GM23338 (cell line): ENCODE measurements around the gene SPATA25. TPM values are rescaled to one million over a fixed set of nuclear protein-coding genes. Genes with fewer than 3 reads are reported as not detected.

Source experiments
- ATAC-seq: fragments of 200-7000 bp; cut with Tn5 transposase; 3 replicates; pipeline ENCODE4 v1.9.1; 2020
- DNase-seq: peaks from one replicate; pipeline ENCODE4 v3.0.0-alpha.2; 2015; ENCODE audit warnings: low spot score
- H2AFZ ChIP-seq: fragments of 200-600 bp; sonication (generic); 2 replicates; pipeline ENCODE4 v1.8.0; 2016; ENCODE audit warnings: antibody characterized with exemption, mild to moderate bottlenecking, moderate library complexity
- H3F3A ChIP-seq: fragments of 200-600 bp; sonication (generic); replicated peaks from 2 replicates; pipeline ENCODE4 v1.8.0; 2017; ENCODE audit warnings: antibody characterized with exemption, mixed run types, low read depth
- H3K27ac ChIP-seq: fragments of 200-600 bp; sonication (generic); 2 replicates; pipeline ENCODE4 v1.6.1; 2016; ENCODE audit warnings: low read depth
- H3K27me3 ChIP-seq: fragments of 200-600 bp; sonication (generic); 2 replicates; pipeline ENCODE4 v1.8.0; 2016; ENCODE audit warnings: mild to moderate bottlenecking, mixed run types, moderate library complexity; ENCODE audit not compliant: insufficient read depth
- H3K36me3 ChIP-seq: fragments of 200-600 bp; sonication (generic); 2 replicates; pipeline ENCODE4 v1.8.0; 2016; ENCODE audit warnings: mild to moderate bottlenecking; ENCODE audit not compliant: insufficient read depth
- H3K4me1 ChIP-seq: fragments of 200-600 bp; sonication (generic); 2 replicates; pipeline ENCODE4 v1.8.0; 2016; ENCODE audit warnings: mild to moderate bottlenecking, moderate library complexity; ENCODE audit not compliant: insufficient read depth
- H3K4me2 ChIP-seq: fragments of 200-600 bp; sonication (generic); 2 replicates; pipeline ENCODE4 v1.7.1; 2017; ENCODE audit warnings: mixed run types
- H3K4me3 ChIP-seq: fragments of 200-600 bp; sonication (generic); 2 replicates; pipeline ENCODE4 v1.6.1; 2016; ENCODE audit warnings: mixed run types
- H3K79me2 ChIP-seq: fragments of 200-600 bp; sonication (generic); replicated peaks from 2 replicates; pipeline ENCODE4 v1.8.0; 2017; ENCODE audit warnings: mild to moderate bottlenecking; ENCODE audit not compliant: insufficient read depth
- H3K9me2 ChIP-seq: fragments of 200-600 bp; sonication (generic); 2 replicates; pipeline ENCODE4 v1.8.0; 2017; ENCODE audit not compliant: insufficient read depth
- H4K20me1 ChIP-seq: fragments of 200-600 bp; sonication (generic); replicated peaks from 2 replicates; pipeline ENCODE4 v1.8.0; 2017; ENCODE audit warnings: mild to moderate bottlenecking; ENCODE audit not compliant: insufficient read depth
- H3K27ac Mint-ChIP-seq: 2 replicates; pipeline ENCODE4 v1.8.0; 2020; ENCODE audit warnings: inconsistent platforms, mild to moderate bottlenecking, moderate library complexity, mixed read lengths
- H3K27me3 Mint-ChIP-seq: 3 replicates; pipeline ENCODE4 v1.8.0; 2022; ENCODE audit warnings: low read depth, mild to moderate bottlenecking, moderate library complexity, mixed read lengths, inconsistent platforms; ENCODE audit not compliant: insufficient read depth, poor library complexity
- H3K36me3 Mint-ChIP-seq: 3 replicates; pipeline ENCODE4 v1.8.0; 2021; ENCODE audit warnings: low read depth, mild to moderate bottlenecking, inconsistent platforms, moderate library complexity, mixed read lengths
- H3K4me1 Mint-ChIP-seq: 3 replicates; pipeline ENCODE4 v1.8.0; 2020; ENCODE audit warnings: mild to moderate bottlenecking, inconsistent platforms, mixed read lengths
- H3K4me3 Mint-ChIP-seq: 3 replicates; pipeline ENCODE4 v1.8.0; 2021; ENCODE audit warnings: moderate library complexity, mild to moderate bottlenecking, inconsistent platforms, mixed read lengths
- H3K9me3 Mint-ChIP-seq: 3 replicates; pipeline ENCODE4 v1.8.0; 2020; ENCODE audit warnings: moderate library complexity, mild to moderate bottlenecking, inconsistent platforms, mixed read lengths
- CREB1 ChIP-seq: fragments of 250-450 bp; sonication (Bioruptor Pico); IDR thresholded peaks from 2 replicates; pipeline ENCODE4 v1.5.0; 2020; ENCODE audit warnings: low read depth, mild to moderate bottlenecking, moderate library complexity
- ETS1 ChIP-seq: IDR thresholded peaks from 2 replicates; pipeline ENCODE4 v1.6.1; 2016; ENCODE audit warnings: antibody characterized with exemption
- EZH2phosphoT487 ChIP-seq: fragments of 200-600 bp; sonication (generic); IDR thresholded peaks from one replicate; pipeline ENCODE4 v1.8.1; 2018; ENCODE audit warnings: antibody characterized with exemption; ENCODE audit not compliant: unreplicated experiment
- NANOG ChIP-seq: IDR thresholded peaks from 2 replicates; pipeline ENCODE4 v1.6.1; 2016; ENCODE audit warnings: antibody characterized with exemption, borderline replicate concordance
- REST ChIP-seq: IDR thresholded peaks from one replicate; pipeline ENCODE4 v1.6.1; 2018; ENCODE audit warnings: antibody characterized with exemption; ENCODE audit not compliant: unreplicated experiment
- STAT1 ChIP-seq: IDR thresholded peaks from one replicate; pipeline ENCODE4 v1.6.1; 2016; ENCODE audit warnings: antibody characterized with exemption; ENCODE audit not compliant: unreplicated experiment
- ZNF114 ChIP-seq: fragments of 250-450 bp; sonication (Bioruptor Pico); IDR thresholded peaks from 2 replicates; pipeline ENCODE4 v1.5.0; 2020; ENCODE audit warnings: mild to moderate bottlenecking, moderate library complexity
- ZNF462 ChIP-seq: fragments of 250-450 bp; sonication (Bioruptor Pico); IDR thresholded peaks from 2 replicates; pipeline ENCODE4 v1.5.0; 2020; ENCODE audit warnings: mild to moderate bottlenecking, moderate library complexity
- polyA plus RNA-seq: library from polyadenylated mRNA; unstranded; fragments of >200 nt; fragmentation: Nextera tagmentation; extraction: Ambion mirVana; gene quantifications from 2 replicates; pipeline ENCODE4 v1.2.1, GENCODE V29; 2016
- total RNA-seq: library from RNA; depleted of rRNA; stranded (reverse); fragments of >200 nt; shearing (Covaris generic); gene quantifications from 2 replicates; pipeline ENCODE4 v1.2.3, GENCODE V29; 2014

Gene SPATA25
- total and polyA plus RNA-seq, 2 experiments from 2014 or later = 7.5 TPM; not detected in 1

- Mint-ChIP-seq H3K4me3 (no peak overlapping the region), H3K27me3 (peaks cover 7% of the 10 kb centered on the region), H3K9me3 (no peaks in the 10 kb centered on the region), H3K27ac (no peak overlapping the region), H3K4me1 (no peaks in the 10 kb centered on the region), H3K36me3 (peaks cover 28% of the 10 kb centered on the region)
- no peaks in the 10 kb centered on the region for H3K79me2 ChIP-seq
- H3K27ac ChIP-seq = no peak overlapping the region
- H3K9me2 ChIP-seq = no peaks in the 10 kb centered on the region
- no peak for TF ChIP-seq ETS1
- no peak for TF ChIP-seq STAT1
- TF ChIP-seq CREB1 (CRISPR knock-in tag) = no peak
- TF ChIP-seq ZNF114 (CRISPR knock-in tag) = no peak
- no peak for TF ChIP-seq ZNF462 (CRISPR knock-in tag)
- no peak for TF ChIP-seq EZH2phosphoT487
- TF ChIP-seq NANOG = no peak
- no peak for TF ChIP-seq REST
- no peak overlapping the region for H3K4me2 ChIP-seq
- H3K36me3 ChIP-seq = peaks cover 16% of the 10 kb centered on the region; the same call in 1 of the 2 replicates
- DNase-seq = no peak
- H4K20me1 ChIP-seq = no peaks in the 10 kb centered on the region; the same call in none of the 2 replicates
- no peak overlapping the region for H3K4me3 ChIP-seq
- H3K4me1 ChIP-seq = no peaks in the 10 kb centered on the region; the same call in 1 of the 2 replicates
- H3K27me3 ChIP-seq = no peaks in the 10 kb centered on the region
- ATAC-seq = no peak
- peaks cover 12% of the 10 kb centered on the region; the same call in 1 of the 2 replicates for H3F3A ChIP-seq
- no peak overlapping the region for H2AFZ ChIP-seq
These were observed 43.9 kb downstream of the SPATA25 start for GRCh38 chr20:45843506-45843905.
